HL-60 (cell line): ENCODE results near the gene FAM53B.

Source experiments
- DNase-seq, 2 experiments: peaks; one replicate each; pipeline ENCODE4 v3.0.0-alpha.2; 2010 to 2020; ENCODE audit warnings: low read depth in 1 of 2, low spot score in 1 of 2
- H3K27ac ChIP-seq: fragments of 250-450 bp; sonication (Bioruptor Pico); replicated peaks from 2 replicates; pipeline ENCODE4 v1.5.1; 2020; ENCODE audit warnings: mild to moderate bottlenecking, moderate library complexity
- H3K27me3 ChIP-seq: fragments of 250-450 bp; sonication (Bioruptor Pico); 2 replicates; pipeline ENCODE4 v1.5.1; 2021; ENCODE audit warnings: mild to moderate bottlenecking, moderate library complexity; ENCODE audit not compliant: insufficient read depth, poor library complexity, severe bottlenecking
- H3K4me3 ChIP-seq: replicated peaks from 2 replicates; pipeline ENCODE4 v1.5.1; 2011; ENCODE audit warnings: mild to moderate bottlenecking, control low read depth, low read length; ENCODE audit not compliant: insufficient read depth
- GABPA ChIP-seq: IDR thresholded peaks from 2 replicates; pipeline ENCODE4 v1.6.1; 2012; ENCODE audit warnings: low read depth
- POLR2AphosphoS5 ChIP-seq: IDR thresholded peaks from 2 replicates; pipeline ENCODE4 v1.6.1; 2012; ENCODE audit warnings: low read depth
- SPI1 ChIP-seq: IDR thresholded peaks from 2 replicates; pipeline ENCODE4 v1.6.1; 2012; ENCODE audit warnings: low read depth, mild to moderate bottlenecking, borderline replicate concordance
- TF ChIP-seq, protein P1 (sequence below): IDR thresholded peaks from one replicate; pipeline ENCODE4 v1.5.1; 2011; ENCODE audit warnings: low read length, control low read depth, inconsistent platforms; ENCODE audit not compliant: insufficient read depth
- TF ChIP-seq, protein P2 (sequence below): IDR thresholded peaks from 2 replicates; pipeline ENCODE4 v1.6.1; 2012; ENCODE audit warnings: low read depth; ENCODE audit not compliant: insufficient replicate concordance

Gene FAM53B

DNA sequence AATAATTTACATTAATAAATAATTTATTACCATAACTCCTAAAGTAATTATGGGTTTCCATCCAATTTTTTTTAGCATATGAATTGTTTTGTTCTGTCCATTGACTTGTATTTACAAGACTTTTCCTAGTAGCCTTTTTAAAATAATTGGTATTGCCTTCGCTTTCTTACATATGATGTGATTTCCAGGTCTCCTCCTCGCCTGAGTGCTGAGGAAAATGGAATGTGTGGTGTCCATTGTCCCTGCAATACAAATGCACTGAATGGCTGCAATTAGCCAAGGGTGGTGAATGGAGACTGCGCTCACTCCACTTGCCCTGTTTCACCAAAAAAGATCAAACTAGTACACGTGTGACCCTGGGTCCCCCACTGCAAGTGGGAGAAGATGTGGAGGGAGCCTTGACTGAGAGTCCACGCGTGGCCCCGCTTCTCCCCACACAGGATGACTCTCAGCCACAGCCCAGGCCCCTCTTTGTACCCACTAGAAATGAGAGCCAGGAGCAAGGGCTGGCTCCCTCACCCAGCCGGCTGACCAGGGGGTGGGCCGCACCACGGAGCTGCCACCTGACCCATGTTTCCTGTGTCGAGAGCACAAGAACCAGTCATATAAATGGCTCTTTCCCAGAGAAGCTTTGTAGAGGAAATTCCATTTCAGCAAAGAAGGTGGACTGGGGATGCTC lies 52.6 kb downstream of the FAM53B start:
- no peak overlapping the region for H3K4me3 ChIP-seq
- no peaks in the 10 kb centered on the region for H3K27me3 ChIP-seq
- no peak for TF ChIP-seq GABPA
- TF ChIP-seq SPI1 = no peak
- no peak for TF ChIP-seq POLR2AphosphoS5
- TF ChIP-seq, protein P1, sequence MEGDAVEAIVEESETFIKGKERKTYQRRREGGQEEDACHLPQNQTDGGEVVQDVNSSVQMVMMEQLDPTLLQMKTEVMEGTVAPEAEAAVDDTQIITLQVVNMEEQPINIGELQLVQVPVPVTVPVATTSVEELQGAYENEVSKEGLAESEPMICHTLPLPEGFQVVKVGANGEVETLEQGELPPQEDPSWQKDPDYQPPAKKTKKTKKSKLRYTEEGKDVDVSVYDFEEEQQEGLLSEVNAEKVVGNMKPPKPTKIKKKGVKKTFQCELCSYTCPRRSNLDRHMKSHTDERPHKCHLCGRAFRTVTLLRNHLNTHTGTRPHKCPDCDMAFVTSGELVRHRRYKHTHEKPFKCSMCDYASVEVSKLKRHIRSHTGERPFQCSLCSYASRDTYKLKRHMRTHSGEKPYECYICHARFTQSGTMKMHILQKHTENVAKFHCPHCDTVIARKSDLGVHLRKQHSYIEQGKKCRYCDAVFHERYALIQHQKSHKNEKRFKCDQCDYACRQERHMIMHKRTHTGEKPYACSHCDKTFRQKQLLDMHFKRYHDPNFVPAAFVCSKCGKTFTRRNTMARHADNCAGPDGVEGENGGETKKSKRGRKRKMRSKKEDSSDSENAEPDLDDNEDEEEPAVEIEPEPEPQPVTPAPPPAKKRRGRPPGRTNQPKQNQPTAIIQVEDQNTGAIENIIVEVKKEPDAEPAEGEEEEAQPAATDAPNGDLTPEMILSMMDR = no peak
- TF ChIP-seq, protein P2, sequence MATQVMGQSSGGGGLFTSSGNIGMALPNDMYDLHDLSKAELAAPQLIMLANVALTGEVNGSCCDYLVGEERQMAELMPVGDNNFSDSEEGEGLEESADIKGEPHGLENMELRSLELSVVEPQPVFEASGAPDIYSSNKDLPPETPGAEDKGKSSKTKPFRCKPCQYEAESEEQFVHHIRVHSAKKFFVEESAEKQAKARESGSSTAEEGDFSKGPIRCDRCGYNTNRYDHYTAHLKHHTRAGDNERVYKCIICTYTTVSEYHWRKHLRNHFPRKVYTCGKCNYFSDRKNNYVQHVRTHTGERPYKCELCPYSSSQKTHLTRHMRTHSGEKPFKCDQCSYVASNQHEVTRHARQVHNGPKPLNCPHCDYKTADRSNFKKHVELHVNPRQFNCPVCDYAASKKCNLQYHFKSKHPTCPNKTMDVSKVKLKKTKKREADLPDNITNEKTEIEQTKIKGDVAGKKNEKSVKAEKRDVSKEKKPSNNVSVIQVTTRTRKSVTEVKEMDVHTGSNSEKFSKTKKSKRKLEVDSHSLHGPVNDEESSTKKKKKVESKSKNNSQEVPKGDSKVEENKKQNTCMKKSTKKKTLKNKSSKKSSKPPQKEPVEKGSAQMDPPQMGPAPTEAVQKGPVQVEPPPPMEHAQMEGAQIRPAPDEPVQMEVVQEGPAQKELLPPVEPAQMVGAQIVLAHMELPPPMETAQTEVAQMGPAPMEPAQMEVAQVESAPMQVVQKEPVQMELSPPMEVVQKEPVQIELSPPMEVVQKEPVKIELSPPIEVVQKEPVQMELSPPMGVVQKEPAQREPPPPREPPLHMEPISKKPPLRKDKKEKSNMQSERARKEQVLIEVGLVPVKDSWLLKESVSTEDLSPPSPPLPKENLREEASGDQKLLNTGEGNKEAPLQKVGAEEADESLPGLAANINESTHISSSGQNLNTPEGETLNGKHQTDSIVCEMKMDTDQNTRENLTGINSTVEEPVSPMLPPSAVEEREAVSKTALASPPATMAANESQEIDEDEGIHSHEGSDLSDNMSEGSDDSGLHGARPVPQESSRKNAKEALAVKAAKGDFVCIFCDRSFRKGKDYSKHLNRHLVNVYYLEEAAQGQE = no peak
- no peak overlapping the region for H3K27ac ChIP-seq
- no peak for DNase-seq

DNA sequence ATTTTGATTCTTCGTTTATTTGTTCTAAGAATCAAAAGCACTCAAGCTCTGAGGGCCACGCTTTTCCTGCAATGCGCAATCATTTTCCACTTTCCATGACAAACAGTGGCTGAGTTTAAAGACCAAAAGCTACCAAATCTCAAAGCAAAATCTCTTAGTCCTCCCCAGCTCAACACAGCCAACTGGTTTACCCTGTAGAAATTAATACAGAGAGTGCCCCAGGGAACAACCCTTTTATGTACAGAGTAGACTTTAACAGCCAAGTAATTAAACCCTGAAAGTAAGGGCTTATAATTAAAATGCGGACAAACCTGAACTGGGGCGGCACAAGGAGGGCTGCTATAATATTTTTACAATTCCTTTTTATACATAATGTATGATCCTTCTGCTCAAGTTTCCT lies 53.2 kb downstream of the FAM53B start:
- no peak for DNase-seq
- Histone ChIP-seq H3K27ac (no peak overlapping the region), H3K27me3 (no peaks in the 10 kb centered on the region), H3K4me3 (no peak overlapping the region)
- TF ChIP-seq POLR2AphosphoS5 = no peak
- no peak for TF ChIP-seq SPI1
- TF ChIP-seq, protein P2 = no peak
- no peak for TF ChIP-seq GABPA
- TF ChIP-seq, protein P1 = no peak

DNA sequence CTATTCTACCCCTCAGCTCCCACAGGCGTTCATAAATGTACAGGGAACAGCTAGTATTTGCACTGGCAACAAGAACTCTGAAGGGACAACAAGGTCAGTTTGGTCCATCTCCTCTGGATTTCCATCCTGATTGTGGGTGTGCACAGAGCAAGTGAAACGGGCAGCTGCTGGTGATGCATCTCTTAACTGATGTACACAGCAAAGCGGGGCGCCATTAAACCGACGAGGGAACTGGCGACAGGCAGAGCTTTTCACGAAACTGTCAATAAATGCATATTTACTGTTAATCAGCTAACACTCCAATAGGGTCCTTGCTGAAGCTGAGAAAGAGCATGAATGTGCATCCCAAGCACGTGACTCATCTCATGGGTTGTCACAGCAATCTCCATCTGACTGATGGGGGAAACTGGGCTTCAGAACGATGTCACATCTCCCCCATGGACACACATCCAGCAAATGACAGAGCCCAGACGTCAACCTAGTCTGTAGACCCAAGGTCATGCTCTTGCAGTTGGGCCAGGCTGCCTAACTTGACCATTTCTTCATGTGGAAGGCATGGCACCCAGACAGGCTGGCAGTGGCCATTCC lies 54.2 kb downstream of the FAM53B start:
- TF ChIP-seq SPI1 (no peak), POLR2AphosphoS5 (no peak), GABPA (no peak)
- TF ChIP-seq, protein P1 = no peak
- TF ChIP-seq, protein P2 = no peak
- Histone ChIP-seq H3K27ac (no peak overlapping the region), H3K27me3 (no peaks in the 10 kb centered on the region), H3K4me3 (no peak overlapping the region)
- DNase-seq = no peak
